Stimulated activated naive CD8-positive, alpha-beta T cell treated with anti-CD3 and anti-CD28 coated beads, Interleukin-15, amount 100 ng/mL, for 72 hours (primary cell): ENCODE measurements around the gene UBE3D.

Source experiments
- ATAC-seq: fragments of 150-1000 bp; cut with Tn5 transposase; 2 replicates; pipeline ENCODE4 v1.10.0; 2021; ENCODE audit warnings: mild to moderate bottlenecking, moderate library complexity
- DNase-seq, 2 donors: peaks; one replicate each; pipeline ENCODE4 v3.0.0; 2021 to 2022
- H3K27ac Mint-ChIP-seq, 2 donors: one replicate each; pipeline ENCODE4 v1.8.0; 2022; ENCODE audit warnings: mild to moderate bottlenecking in 2 of 2, mixed read lengths in 2 of 2, moderate library complexity in 2 of 2
- H3K27me3 Mint-ChIP-seq: one replicate; pipeline ENCODE4 v1.8.0; 2022; ENCODE audit warnings: mixed read lengths
- H3K4me1 Mint-ChIP-seq: one replicate; pipeline ENCODE4 v1.8.0; 2022; ENCODE audit warnings: mild to moderate bottlenecking, mixed read lengths
- H3K4me3 Mint-ChIP-seq, 2 donors: one replicate each; pipeline ENCODE4 v1.8.0; 2022; ENCODE audit warnings: mild to moderate bottlenecking in 2 of 2, mixed read lengths in 2 of 2, moderate library complexity in 1 of 2
- H3K9me3 Mint-ChIP-seq, 2 donors: one replicate each; pipeline ENCODE4 v1.8.0; 2022; ENCODE audit warnings: mixed read lengths in 2 of 2

UBE3D gene

DNA sequence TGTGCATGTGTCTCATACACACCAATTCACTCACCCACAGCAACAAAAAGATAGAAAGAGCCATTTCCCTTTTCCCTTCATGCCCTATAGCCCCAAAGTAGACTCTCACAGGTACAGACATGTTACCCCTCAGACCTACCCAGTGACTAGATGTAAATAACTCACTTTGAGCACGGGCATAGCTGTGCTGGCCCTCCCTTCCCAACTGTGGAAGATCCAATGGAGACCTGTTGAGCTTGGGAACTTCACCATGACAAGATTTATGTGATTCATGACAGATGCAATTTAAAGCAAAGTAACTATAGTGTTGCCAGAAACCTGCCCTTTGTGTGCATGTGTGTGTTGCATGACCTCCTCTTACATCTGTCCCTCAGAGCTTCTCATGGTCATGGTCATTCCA, 175.4 kb downstream of the UBE3D start:
- Mint-ChIP-seq H3K27ac (no peak overlapping the region), H3K4me1 (no peaks in the 10 kb centered on the region), H3K4me3 (no peak overlapping the region), H3K27me3 (no peaks in the 10 kb centered on the region), H3K9me3 (no peaks in the 10 kb centered on the region)
- DNase-seq: no peak
- ATAC-seq: no peak

DNA sequence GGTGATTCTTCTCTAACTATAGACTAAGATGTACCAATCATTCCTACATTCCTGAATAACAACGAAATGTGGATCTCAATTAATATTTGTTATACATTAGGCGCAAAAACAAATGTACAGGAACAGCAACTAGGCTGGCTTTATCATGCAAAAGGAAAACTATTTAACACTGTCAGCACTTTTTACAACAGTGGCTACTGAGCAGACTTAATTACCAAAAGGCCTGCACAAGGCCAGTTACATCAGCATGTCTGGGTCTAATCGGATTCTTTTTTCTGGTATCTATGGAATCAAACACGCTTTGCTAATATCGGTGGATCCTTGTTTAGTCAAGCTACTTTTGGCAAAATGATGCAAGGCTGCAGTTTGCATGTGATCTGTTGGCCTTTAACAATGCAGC, 176.5 kb downstream of the UBE3D start:
- Mint-ChIP-seq H3K27ac (no peak overlapping the region), H3K4me3 (no peak overlapping the region), H3K4me1 (no peaks in the 10 kb centered on the region), H3K9me3 (no peaks in the 10 kb centered on the region), H3K27me3 (no peaks in the 10 kb centered on the region)
- ATAC-seq (no peak), DNase-seq (no peak)

DNA sequence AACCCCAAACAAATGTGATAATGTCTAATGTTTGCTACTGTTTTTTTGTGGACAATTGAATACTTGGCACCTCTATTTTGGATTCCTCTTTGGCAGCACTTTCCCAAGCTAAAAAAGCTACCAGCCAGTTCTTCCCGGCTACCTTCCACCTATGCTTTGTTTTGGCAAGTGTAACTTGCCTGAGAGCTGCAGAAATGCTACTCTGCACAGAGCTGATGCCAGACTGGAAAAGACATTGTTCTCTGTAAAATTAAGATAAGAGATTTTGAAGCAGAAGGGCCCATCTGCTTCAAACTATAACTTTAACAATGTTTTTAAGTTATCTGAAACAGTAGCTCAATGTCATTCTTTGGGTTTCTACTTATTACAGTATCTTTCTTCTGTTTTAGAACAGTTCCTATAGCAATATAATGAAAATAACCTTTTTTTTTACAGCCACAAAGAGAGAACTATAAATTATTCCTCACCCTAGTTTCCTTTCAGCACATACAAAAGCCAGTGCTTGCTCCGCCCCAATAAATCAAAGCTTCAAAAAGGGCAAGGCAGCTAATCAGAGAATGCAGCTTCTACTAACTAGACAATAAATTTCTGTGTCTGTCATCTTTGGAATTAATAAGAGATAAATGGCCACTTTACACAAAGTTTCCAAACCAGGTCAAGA, 183.1 kb downstream of the UBE3D start:
- DNase-seq: no peak
- Mint-ChIP-seq H3K27ac (no peak overlapping the region), H3K4me3 (no peak overlapping the region), H3K27me3 (no peaks in the 10 kb centered on the region), H3K9me3 (no peaks in the 10 kb centered on the region), H3K4me1 (no peaks in the 10 kb centered on the region)
- ATAC-seq: no peak

DNA sequence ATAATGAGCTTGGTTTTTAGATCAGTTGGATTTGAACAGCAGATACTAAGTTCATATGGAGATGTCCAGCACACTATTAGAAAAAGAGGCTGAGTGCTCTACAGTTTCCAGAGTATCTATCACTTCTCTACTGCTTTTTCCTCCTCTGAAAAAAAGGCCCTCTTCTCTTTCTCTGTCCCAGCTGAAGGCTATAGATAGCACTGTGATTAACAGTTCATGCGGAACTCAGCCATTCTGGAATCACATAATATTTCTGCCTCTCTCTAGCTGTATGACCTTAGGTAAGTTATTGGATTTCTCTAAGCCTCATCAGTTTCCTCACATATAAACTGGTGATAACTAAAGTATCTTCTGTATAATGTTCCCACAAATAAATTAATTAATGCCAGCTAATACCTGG, 184.1 kb downstream of the UBE3D start:
- H3K27ac Mint-ChIP-seq: no peak overlapping the region
- ATAC-seq: no peak
- H3K4me1 Mint-ChIP-seq: no peaks in the 10 kb centered on the region
- H3K9me3 Mint-ChIP-seq: no peaks in the 10 kb centered on the region
- no peak for DNase-seq
- no peak overlapping the region for H3K4me3 Mint-ChIP-seq
- no peaks in the 10 kb centered on the region for H3K27me3 Mint-ChIP-seq

DNA sequence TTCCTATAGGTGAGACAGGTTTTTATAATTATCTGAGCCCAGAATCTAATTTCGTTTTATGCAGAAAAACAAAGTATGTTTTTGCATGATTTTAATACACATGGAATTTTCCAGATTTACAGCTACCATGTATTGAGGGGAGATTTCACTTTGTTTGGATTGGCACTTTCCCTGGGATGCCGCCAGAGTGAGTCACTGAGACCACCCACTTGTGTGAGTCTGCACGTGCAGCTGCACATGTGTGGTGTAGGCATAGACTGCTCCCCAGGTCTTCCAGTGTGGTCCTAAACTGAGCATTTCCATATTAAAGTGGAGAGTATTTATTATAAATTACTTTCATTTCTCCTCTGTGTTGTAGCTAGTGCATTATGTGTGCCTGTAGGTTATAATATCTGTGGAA, 186.8 kb downstream of the UBE3D start:
- DNase-seq (no peak), ATAC-seq (no peak)
- no peaks in the 10 kb centered on the region for H3K27me3 Mint-ChIP-seq
- H3K4me1 Mint-ChIP-seq: no peaks in the 10 kb centered on the region
- H3K9me3 Mint-ChIP-seq: no peaks in the 10 kb centered on the region
- no peak overlapping the region for H3K27ac Mint-ChIP-seq
- H3K4me3 Mint-ChIP-seq: no peak overlapping the region

DNA sequence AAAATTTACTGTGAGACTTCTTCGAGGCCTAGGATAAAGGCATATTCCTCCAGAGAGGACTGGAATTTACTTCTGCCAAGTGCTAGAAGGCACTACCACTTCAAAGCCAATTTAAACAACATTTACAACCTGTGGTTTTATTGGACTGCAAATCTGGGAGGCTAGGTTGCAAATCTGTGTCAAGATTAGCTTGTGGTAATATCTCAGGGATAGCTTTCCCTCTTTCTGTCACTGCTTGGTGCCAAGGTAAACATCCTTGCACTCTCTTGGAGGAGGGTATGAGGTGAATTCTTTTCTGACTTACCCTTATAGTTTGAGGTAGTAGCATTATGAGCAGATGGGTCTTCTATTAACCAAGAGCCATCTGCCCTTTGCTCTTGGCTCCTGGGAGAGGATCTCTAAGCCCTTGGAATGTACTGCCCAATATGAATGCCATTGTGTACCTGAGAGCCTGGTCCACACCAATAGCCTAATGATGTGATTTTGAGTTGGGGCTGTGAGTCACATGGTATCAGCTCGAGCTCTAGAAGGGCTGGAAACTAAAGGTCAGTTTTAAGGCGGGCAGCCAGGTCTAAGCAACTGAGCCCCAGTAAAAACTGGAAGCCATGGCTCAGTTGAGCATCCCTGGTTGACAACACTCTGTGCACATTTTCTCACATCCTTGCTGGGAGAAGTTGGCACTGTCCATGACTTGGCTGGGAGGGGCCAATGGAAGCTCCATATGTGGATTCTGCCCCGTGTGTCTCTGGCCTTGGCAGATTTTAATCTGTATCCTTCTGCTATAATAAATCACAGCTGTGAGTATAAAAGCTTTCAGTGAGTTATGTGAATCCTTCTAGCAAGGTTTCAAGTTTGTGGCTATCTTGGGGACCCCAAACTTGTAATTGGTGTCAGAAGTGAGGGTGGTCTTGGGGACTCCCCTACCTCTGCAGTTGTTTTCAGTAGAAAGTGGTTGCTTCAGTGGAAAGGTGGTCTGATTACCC, 188.1 kb downstream of the UBE3D start:
- H3K27ac Mint-ChIP-seq: no peak overlapping the region
- ATAC-seq (no peak), DNase-seq (no peak)
- H3K4me1 Mint-ChIP-seq: no peaks in the 10 kb centered on the region
- H3K27me3 Mint-ChIP-seq: no peaks in the 10 kb centered on the region
- no peak overlapping the region for H3K4me3 Mint-ChIP-seq
- no peaks in the 10 kb centered on the region for H3K9me3 Mint-ChIP-seq

DNA sequence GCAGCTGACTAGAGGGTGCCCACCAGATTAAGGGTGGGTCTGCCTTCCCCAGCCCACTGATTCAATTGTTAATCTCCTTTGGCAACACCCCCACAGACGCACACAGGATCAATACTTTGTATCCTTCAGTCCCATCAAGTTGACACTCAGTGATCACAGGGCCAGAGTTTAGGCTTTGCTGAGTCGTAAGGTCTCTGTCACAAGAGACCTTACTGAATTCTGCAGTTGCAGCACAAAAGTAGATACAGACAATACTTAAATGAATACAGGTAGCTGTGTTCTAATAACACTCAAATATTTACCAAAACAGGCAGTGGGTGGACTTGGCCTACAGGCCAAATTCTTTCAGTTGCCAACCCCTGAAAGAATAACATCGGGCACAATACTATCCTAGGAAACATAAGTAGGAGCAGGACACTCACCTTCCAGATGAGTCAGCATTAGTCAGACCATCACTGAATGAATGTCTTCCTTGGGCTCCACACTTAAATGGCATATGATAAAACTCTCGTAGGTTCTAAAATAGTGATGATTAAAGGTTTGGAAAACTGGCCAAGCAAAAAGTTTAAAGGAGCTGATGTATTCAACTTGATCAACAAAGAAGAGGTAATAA, 190.0 kb downstream of the UBE3D start:
- no peaks in the 10 kb centered on the region for H3K4me1 Mint-ChIP-seq
- no peaks in the 10 kb centered on the region for H3K27me3 Mint-ChIP-seq
- H3K4me3 Mint-ChIP-seq: no peak overlapping the region
- no peak for ATAC-seq
- H3K9me3 Mint-ChIP-seq: no peaks in the 10 kb centered on the region
- DNase-seq: no peak
- no peak overlapping the region for H3K27ac Mint-ChIP-seq

DNA sequence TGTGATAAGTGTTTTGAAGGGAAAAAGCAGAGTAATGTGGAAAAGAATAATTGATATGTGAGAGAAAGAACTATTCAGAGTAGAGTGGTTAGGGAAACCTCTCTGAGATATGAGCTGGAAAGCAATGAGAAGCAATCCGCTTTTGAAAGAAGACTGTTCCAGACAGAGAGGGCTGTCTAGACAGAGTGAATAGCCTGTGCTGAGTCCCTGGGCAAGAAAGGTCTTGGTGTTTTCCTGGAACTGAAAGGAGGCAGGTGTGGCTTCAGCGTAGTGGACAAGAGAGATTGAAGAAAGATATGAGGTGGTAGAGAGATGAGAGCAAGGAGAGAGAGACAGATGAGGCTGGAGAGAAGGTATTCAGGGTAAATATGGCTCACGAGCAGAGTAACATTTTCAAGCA, 190.8 kb downstream of the UBE3D start:
- no peak overlapping the region for H3K4me3 Mint-ChIP-seq
- no peaks in the 10 kb centered on the region for H3K9me3 Mint-ChIP-seq
- no peak overlapping the region for H3K27ac Mint-ChIP-seq
- H3K27me3 Mint-ChIP-seq: no peaks in the 10 kb centered on the region
- DNase-seq (no peak), ATAC-seq (no peak)
- no peaks in the 10 kb centered on the region for H3K4me1 Mint-ChIP-seq

DNA sequence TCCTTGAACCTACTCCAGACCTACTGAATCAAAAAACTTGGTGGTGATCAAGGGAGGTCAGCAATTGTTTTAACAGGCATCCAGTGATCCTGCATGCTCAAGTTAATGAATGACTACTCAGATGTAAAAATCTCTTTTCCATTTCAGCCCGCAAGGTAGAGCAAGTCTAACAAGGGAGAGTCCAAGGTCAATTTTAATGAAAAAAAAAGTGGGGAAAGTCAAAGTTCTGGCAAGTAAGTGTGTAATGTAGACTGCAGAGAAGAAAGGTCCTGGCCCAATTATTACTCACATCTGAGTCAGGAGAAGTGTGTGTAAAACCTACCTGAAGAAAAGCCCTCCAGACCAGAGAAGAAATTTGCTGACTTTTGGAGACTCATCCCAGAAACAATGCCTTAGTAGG, 193.5 kb downstream of the UBE3D start:
- no peaks in the 10 kb centered on the region for H3K27me3 Mint-ChIP-seq
- H3K4me3 Mint-ChIP-seq: no peak overlapping the region
- DNase-seq: no peak
- no peaks in the 10 kb centered on the region for H3K9me3 Mint-ChIP-seq
- H3K4me1 Mint-ChIP-seq: no peaks in the 10 kb centered on the region
- no peak for ATAC-seq
- no peak overlapping the region for H3K27ac Mint-ChIP-seq

DNA sequence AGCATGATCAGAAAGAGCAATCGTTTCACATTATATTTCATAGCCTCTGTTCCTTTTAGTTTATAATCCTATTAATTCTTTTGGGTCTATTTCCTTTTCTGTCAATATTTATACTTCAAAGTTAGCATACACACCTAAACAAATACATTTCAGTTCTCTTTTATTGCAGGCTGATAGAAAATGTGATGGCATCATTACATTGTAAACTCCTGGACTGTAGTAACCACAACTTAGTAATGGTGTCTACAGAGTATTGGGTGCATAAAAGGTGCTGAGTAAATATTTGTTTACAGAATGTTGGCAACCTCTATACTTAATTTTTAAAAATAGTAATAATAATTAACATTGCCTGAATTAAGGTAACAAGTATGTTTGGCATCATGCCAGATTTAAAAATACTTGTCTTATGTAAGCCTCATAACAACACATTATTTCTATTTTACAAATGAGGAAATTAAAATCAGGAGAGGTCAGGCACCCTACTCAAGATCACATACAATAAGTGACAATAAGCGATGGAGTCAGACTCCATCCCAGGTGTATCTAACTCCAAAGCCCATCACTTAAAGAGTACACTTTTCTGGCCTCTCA, 195.0 kb downstream of the UBE3D start:
- Mint-ChIP-seq H3K27ac (no peak overlapping the region), H3K4me1 (no peaks in the 10 kb centered on the region), H3K4me3 (no peak overlapping the region), H3K9me3 (no peaks in the 10 kb centered on the region), H3K27me3 (no peaks in the 10 kb centered on the region)
- DNase-seq: no peak
- ATAC-seq: no peak

DNA sequence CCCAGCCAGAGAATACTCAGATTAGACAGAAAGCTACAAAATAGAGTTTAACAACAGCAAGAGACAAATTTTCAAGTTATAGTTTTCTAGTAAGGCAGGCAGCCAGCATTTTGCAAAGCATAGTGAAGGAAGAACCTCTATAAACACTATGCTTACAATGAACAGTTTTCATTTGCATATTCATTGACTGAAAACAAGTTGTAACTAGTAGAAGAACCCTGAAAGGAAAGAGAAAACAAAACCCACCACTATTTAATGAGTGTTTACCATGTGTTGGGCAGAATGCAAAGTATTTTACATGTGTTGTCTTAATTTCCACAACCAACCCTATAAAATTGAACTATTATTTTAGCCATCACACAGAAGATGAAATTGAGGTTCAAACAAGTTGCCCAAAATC, 196.1 kb downstream of the UBE3D start:
- no peak overlapping the region for H3K27ac Mint-ChIP-seq
- DNase-seq: no peak
- H3K9me3 Mint-ChIP-seq: no peaks in the 10 kb centered on the region
- H3K27me3 Mint-ChIP-seq: no peaks in the 10 kb centered on the region
- H3K4me1 Mint-ChIP-seq: no peaks in the 10 kb centered on the region
- no peak overlapping the region for H3K4me3 Mint-ChIP-seq
- ATAC-seq: no peak

DNA sequence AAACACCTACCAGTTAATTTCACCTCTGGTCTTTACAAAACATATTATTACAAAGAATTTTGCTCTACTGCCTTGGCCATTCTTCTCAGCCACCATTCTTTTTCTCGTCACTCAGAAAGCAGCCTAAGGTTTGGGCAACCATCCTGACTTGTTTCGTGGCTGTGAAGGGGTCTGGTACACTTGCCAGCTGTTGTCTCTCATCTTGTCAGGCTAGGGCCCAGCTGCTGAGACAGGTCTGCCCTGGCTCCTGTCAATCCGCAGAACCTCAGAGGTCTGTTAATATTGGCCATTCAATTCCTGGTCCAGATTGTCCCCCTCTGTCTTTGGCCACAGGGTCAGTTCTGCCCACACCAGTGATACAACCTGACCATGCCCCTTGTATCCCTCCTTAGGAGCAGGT, 197.7 kb downstream of the UBE3D start:
- no peak overlapping the region for H3K4me3 Mint-ChIP-seq
- DNase-seq (no peak), ATAC-seq (no peak)
- H3K4me1 Mint-ChIP-seq: no peaks in the 10 kb centered on the region
- no peak overlapping the region for H3K27ac Mint-ChIP-seq
- no peaks in the 10 kb centered on the region for H3K27me3 Mint-ChIP-seq
- peaks cover 0 to 6% of the 10 kb centered on the region in 2 donors for H3K9me3 Mint-ChIP-seq

DNA sequence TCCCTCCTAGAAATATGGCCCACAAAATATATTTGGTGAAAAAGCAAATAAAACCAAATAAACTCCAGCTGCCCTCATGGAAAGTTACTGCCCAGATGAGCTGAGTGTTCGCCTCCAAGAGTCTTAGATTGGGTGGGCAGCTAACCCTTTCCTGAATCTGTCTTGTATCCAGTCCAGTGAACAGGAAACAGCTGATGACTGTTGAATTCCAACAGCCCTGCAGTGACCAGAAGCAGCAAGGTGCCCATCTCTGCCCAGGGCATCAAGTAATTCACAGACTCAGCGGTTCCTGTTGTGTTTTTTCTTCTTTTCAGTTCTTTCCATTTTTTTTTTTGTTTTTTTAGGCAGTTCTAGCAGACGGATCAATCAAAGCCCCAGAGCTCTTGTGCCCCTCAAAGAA, 199.2 kb downstream of the UBE3D start:
- DNase-seq (no peak), ATAC-seq (no peak)
- H3K4me1 Mint-ChIP-seq: no peaks in the 10 kb centered on the region
- no peak overlapping the region for H3K4me3 Mint-ChIP-seq
- peaks cover 0 to 6% of the 10 kb centered on the region in 2 donors for H3K9me3 Mint-ChIP-seq
- no peaks in the 10 kb centered on the region for H3K27me3 Mint-ChIP-seq
- H3K27ac Mint-ChIP-seq: no peak overlapping the region

DNA sequence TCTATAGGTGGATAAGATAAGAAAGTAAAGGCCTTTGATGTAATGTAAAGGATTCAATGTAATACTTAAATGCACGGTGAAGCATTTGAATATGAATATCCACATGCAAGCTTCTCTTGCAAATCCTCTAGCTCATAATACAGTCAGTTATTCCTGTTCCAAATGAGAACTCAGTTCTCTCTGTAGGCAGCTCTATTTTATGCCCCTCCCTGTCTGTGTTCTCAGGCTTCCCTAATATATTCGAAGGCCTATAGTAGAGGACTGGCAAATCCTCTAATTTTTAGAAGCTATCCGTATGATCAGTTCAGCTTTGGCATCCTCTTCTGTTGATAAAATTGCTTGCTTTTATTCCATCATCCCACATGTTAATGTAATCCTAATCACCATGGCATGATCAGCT, 200.2 kb downstream of the UBE3D start:
- DNase-seq (no peak), ATAC-seq (no peak)
- H3K4me3 Mint-ChIP-seq: no peak overlapping the region
- no peak overlapping the region for H3K27ac Mint-ChIP-seq
- peaks cover 0 to 6% of the 10 kb centered on the region in 2 donors for H3K9me3 Mint-ChIP-seq
- no peaks in the 10 kb centered on the region for H3K4me1 Mint-ChIP-seq
- H3K27me3 Mint-ChIP-seq: no peaks in the 10 kb centered on the region

DNA sequence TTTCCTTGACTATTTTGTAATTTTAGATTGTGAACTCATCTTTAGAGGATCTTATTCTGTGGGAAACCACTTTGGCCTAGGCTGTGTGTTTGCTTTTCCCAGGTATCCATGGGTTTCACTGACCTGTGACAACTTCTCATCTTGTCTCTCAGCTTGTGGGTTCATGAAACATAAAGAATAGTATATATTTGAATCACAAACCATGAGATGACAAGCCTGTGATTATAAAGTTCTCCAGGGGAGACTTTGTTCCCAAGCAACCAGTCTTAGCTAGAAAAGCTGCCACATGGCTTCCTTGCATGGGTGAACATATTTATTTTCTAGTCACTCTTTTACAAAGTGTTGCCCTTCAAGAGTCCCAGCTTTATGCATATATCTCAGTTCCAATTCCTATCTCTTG, 201.9 kb downstream of the UBE3D start:
- H3K27ac Mint-ChIP-seq: no peak overlapping the region
- peaks cover 0 to 6% of the 10 kb centered on the region in 2 donors for H3K9me3 Mint-ChIP-seq
- no peaks in the 10 kb centered on the region for H3K27me3 Mint-ChIP-seq
- ATAC-seq (no peak), DNase-seq (no peak)
- no peaks in the 10 kb centered on the region for H3K4me1 Mint-ChIP-seq
- no peak overlapping the region for H3K4me3 Mint-ChIP-seq

DNA sequence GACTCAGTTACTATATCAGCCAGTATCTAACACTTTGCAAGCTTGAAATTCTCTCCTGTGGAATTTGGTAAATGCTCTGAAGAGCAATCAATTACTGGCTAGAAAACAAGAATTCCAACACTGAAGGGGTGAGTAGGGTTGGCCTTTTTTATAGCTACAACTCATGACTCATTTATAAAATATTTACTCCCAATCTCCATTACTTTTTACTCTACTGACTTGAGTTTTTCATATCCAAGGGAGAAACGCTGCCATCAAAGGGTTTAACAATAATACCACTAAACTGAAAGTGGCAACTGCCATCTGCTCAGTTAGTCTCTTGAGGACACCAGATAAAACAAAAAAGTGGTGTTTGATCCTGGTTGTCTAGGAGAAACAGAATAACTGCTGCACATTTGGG, 203.1 kb downstream of the UBE3D start:
- no peaks in the 10 kb centered on the region for H3K27me3 Mint-ChIP-seq
- peaks cover 0 to 10% of the 10 kb centered on the region in 2 donors for H3K9me3 Mint-ChIP-seq

More for the DNA sequence above, 203.1 kb downstream of the UBE3D start:
- no peak overlapping the region for H3K27ac Mint-ChIP-seq
- ATAC-seq: no peak
- H3K4me3 Mint-ChIP-seq: no peak overlapping the region
- no peak for DNase-seq
- H3K4me1 Mint-ChIP-seq: no peaks in the 10 kb centered on the region
